H1 (cell line): Measurements from ENCODE around the gene SRI. TPM values are rescaled to one million over a fixed set of nuclear protein-coding genes. Genes with fewer than 3 reads are reported as not detected.

Experiments used
- CTCF ChIA-PET: fragments of 300-600 bp; sonication (Branson Sonifier 250); formaldehyde crosslinking; loops from one replicate; lab custom pipeline; 2021; ENCODE audit not compliant: partially characterized antibody; lab: Charles Lee
- POLR2A ChIA-PET: fragments of 300-600 bp; sonication (Branson Sonifier 250); formaldehyde crosslinking; loops from one replicate; lab custom pipeline; 2021; ENCODE audit warnings: inconsistent platforms; ENCODE audit not compliant: partially characterized antibody; lab: Charles Lee
- DNase-seq, 2 experiments: peaks; one replicate each; pipeline versions ENCODE4 v3.0.0 to v3.0.0-alpha.2; 2010 to 2022; ENCODE audit warnings: low spot score in 2 of 2, low read depth in 1 of 2, mixed read lengths in 1 of 2
- FAIRE-seq: peaks from 2 replicates; lab custom pipeline; 2011; peaks lifted over from hg19 to GRCh38; lab: Jason Lieb, UNC
- H2AFZ ChIP-seq: 2 replicates; pipeline ENCODE4 v1.8.1; 2012; ENCODE audit warnings: low read length, inconsistent platforms
- H2AK5ac ChIP-seq: 2 replicates; pipeline ENCODE4 v1.6.1; 2013; ENCODE audit warnings: low read depth, low read length
- H2BK120ac ChIP-seq: replicated peaks from 2 replicates; pipeline ENCODE3; 2013; ENCODE audit warnings: low read depth, low read length, inconsistent platforms
- H2BK12ac ChIP-seq: 2 replicates; pipeline ENCODE4 v1.6.1; 2013; ENCODE audit warnings: low read depth, low read length
- H2BK15ac ChIP-seq: 2 replicates; pipeline ENCODE4 v1.6.1; 2013; ENCODE audit warnings: low read length
- H2BK20ac ChIP-seq: 2 replicates; pipeline ENCODE4 v1.6.1; 2013; ENCODE audit warnings: low read length
- H2BK5ac ChIP-seq: 2 replicates; pipeline ENCODE4 v1.6.1; 2013; ENCODE audit warnings: low read depth, low read length
- H3K14ac ChIP-seq: 2 replicates; pipeline ENCODE4 v1.6.1; 2013; ENCODE audit warnings: inconsistent platforms; ENCODE audit not compliant: insufficient read length
- H3K18ac ChIP-seq: 2 replicates; pipeline ENCODE4 v1.6.1; 2013; ENCODE audit warnings: low read length; ENCODE audit errors: extremely low read depth
- H3K23ac ChIP-seq: 2 replicates; pipeline ENCODE4 v1.6.1; 2013; ENCODE audit warnings: inconsistent platforms; ENCODE audit not compliant: insufficient read length
- H3K23me2 ChIP-seq: 2 replicates; pipeline ENCODE4 v1.6.1; 2013; ENCODE audit warnings: low read depth, low read length
- H3K27ac ChIP-seq: 2 replicates; pipeline ENCODE4 v1.6.1; 2011; ENCODE audit warnings: low read depth, low read length, inconsistent platforms
- H3K27me3 ChIP-seq, 4 experiments: replicated peaks in 1 of 4; 1 replicate in 1 of 4; 2 replicates in 3 of 4; pipeline versions ENCODE4 v1.6.1 to v1.8.1; 2011 to 2013; ENCODE audit warnings: low read length in 3 of 4, mild to moderate bottlenecking in 3 of 4, inconsistent platforms in 2 of 4, mixed read lengths in 2 of 4, moderate library complexity in 1 of 4; ENCODE audit not compliant: control insufficient read depth in 3 of 4, insufficient read depth in 3 of 4; ENCODE audit errors: extremely low read depth in 1 of 4
- H3K36me3 ChIP-seq, 4 experiments: 2 replicates each; pipeline versions ENCODE4 v1.6.1 to v1.8.1; 2011 to 2013; ENCODE audit warnings: mild to moderate bottlenecking in 4 of 4, low read length in 3 of 4, moderate library complexity in 2 of 4, control low read depth in 1 of 4, inconsistent platforms in 1 of 4; ENCODE audit not compliant: insufficient read depth in 4 of 4, control insufficient read depth in 2 of 4
- H3K4ac ChIP-seq: replicated peaks from 2 replicates; pipeline ENCODE3; 2013; ENCODE audit warnings: low read length, low read depth, mixed read lengths, inconsistent platforms; ENCODE audit not compliant: insufficient read length
- H3K4me1 ChIP-seq, 4 experiments: replicated peaks in 1 of 4; 1 replicate in 1 of 4; 2 replicates in 3 of 4; pipeline versions ENCODE4 v1.6.1 to v1.8.1; 2011 to 2013; ENCODE audit warnings: low read length in 3 of 4, inconsistent platforms in 2 of 4, mixed read lengths in 1 of 4; ENCODE audit not compliant: insufficient read depth in 4 of 4, control insufficient read depth in 3 of 4
- H3K4me2 ChIP-seq, 2 experiments: 2 replicates each; pipeline versions ENCODE4 v1.6.1 to v1.8.1; 2011 to 2013; ENCODE audit warnings: low read depth in 2 of 2, low read length in 2 of 2, control low read depth in 1 of 2, inconsistent platforms in 1 of 2, mild to moderate bottlenecking in 1 of 2; ENCODE audit not compliant: insufficient read depth in 1 of 2
- H3K4me3 ChIP-seq, 4 experiments: fragments of 200-600, 300-600 bp in 1 of 4; sonication (generic), shearing (Covaris generic), sonication (Bioruptor Twin) in 1 of 4; 2 replicates each; pipeline versions ENCODE4 v1.5.1 to v1.8.1; 2011 to 2016; ENCODE audit warnings: low read length in 4 of 4, low read depth in 3 of 4, control low read depth in 2 of 4, inconsistent platforms in 2 of 4, mild to moderate bottlenecking in 2 of 4, mixed read lengths in 1 of 4, moderate library complexity in 1 of 4; ENCODE audit not compliant: insufficient read depth in 2 of 4; ENCODE audit errors: extremely low read depth in 1 of 4
- H3K56ac ChIP-seq: replicated peaks from 2 replicates; pipeline ENCODE3; 2013; ENCODE audit warnings: low read depth, mild to moderate bottlenecking, mixed read lengths, low read length, inconsistent platforms; ENCODE audit not compliant: insufficient read length
- H3K79me1 ChIP-seq: 2 replicates; pipeline ENCODE4 v1.6.1; 2013; ENCODE audit warnings: low read depth, low read length, control low read depth
- H3K79me2 ChIP-seq, 2 experiments: 2 replicates each; pipeline versions ENCODE4 v1.6.1 to v1.8.1; 2012 to 2013; ENCODE audit warnings: low read length in 2 of 2, mild to moderate bottlenecking in 2 of 2, inconsistent platforms in 1 of 2; ENCODE audit not compliant: insufficient read depth in 2 of 2, control insufficient read depth in 1 of 2
- H3K9ac ChIP-seq, 4 experiments: replicated peaks in 1 of 4; 1 replicate in 1 of 4; 2 replicates in 3 of 4; pipeline versions ENCODE4 v1.6.1 to v1.8.1; 2011 to 2013; ENCODE audit warnings: low read depth in 3 of 4, low read length in 3 of 4, control low read depth in 2 of 4, mild to moderate bottlenecking in 2 of 4, moderate library complexity in 2 of 4, inconsistent platforms in 1 of 4; ENCODE audit errors: extremely low read depth in 1 of 4
- H3K9me3 ChIP-seq, 2 experiments: 2 replicates each; pipeline versions ENCODE4 v1.6.1 to v1.8.1; 2012 to 2013; ENCODE audit warnings: mild to moderate bottlenecking in 2 of 2, moderate library complexity in 2 of 2, control low read depth in 1 of 2, inconsistent platforms in 1 of 2, low read depth in 1 of 2, low read length in 1 of 2, mixed read lengths in 1 of 2; ENCODE audit not compliant: insufficient read depth in 2 of 2
- H4K20me1 ChIP-seq, 2 experiments: replicated peaks in 1 of 2; 2 replicates each; pipeline versions ENCODE3 to v1.8.1; 2011 to 2013; ENCODE audit warnings: inconsistent platforms in 2 of 2, low read length in 2 of 2, mild to moderate bottlenecking in 1 of 2; ENCODE audit not compliant: insufficient read depth in 2 of 2, control insufficient read depth in 1 of 2
- H4K5ac ChIP-seq: 2 replicates; pipeline ENCODE4 v1.6.1; 2013; ENCODE audit warnings: low read length, low read depth, mixed read lengths, inconsistent platforms; ENCODE audit not compliant: insufficient read length
- H4K8ac ChIP-seq: 2 replicates; pipeline ENCODE4 v1.8.0; 2013; ENCODE audit warnings: mild to moderate bottlenecking, moderate library complexity, low read length, inconsistent platforms; ENCODE audit not compliant: insufficient read depth; ENCODE audit errors: extremely low read depth
- H4K91ac ChIP-seq: replicated peaks from 2 replicates; pipeline ENCODE3; 2013; ENCODE audit warnings: low read length, mixed read lengths, inconsistent platforms; ENCODE audit not compliant: insufficient read length
- BACH1 ChIP-seq: IDR thresholded peaks from 2 replicates; pipeline ENCODE4 v1.6.1; 2012; ENCODE audit warnings: low read length, improper control_type of control experiment
- BRCA1 ChIP-seq: IDR thresholded peaks from 2 replicates; pipeline ENCODE4 v1.6.1; 2012; ENCODE audit warnings: low read depth, low read length, improper control_type of control experiment
- HDAC6 ChIP-seq: IDR thresholded peaks from one replicate; pipeline ENCODE4 v1.7.1; 2012; ENCODE audit warnings: low read depth, mild to moderate bottlenecking, inconsistent platforms, low read length, moderate library complexity
- POLR2A ChIP-seq, 2 experiments: IDR thresholded peaks; 1 replicate in 1 of 2; 2 replicates in 1 of 2; pipeline ENCODE4 v1.6.1; 2011; ENCODE audit warnings: low read depth in 2 of 2, low read length in 2 of 2, mild to moderate bottlenecking in 2 of 2; ENCODE audit errors: control extremely low read depth in 1 of 2
- RNF2 ChIP-seq: fragments of 200-900, 300-1000 bp; sonication (generic); IDR thresholded peaks from 2 replicates; pipeline ENCODE4 v1.7.1; 2016; ENCODE audit warnings: borderline replicate concordance, low read depth, mild to moderate bottlenecking, antibody characterized with exemption, low read length; ENCODE audit not compliant: poor library complexity, severe bottlenecking; ENCODE audit errors: missing control alignments
- YY1 ChIP-seq: IDR thresholded peaks from 2 replicates; pipeline ENCODE4 v1.6.1; 2011; ENCODE audit warnings: low read depth, mild to moderate bottlenecking, low read length
- WGBS, 2 experiments: shearing (Covaris generic) in 1 of 2; methylation state at CpG; one replicate each; pipeline versions ENCODE4 v1.1.6 to v1.1.7; 2013 to 2015; ENCODE audit warnings: low lambda C conversion rate in 2 of 2, mixed read lengths in 2 of 2, inconsistent platforms in 1 of 2, low coverage in 1 of 2, missing lambda C conversion rate in 1 of 2; ENCODE audit not compliant: insufficient replicate concordance in 2 of 2, insufficient coverage in 1 of 2, insufficient read length in 1 of 2; ENCODE audit errors: extremely low coverage in 1 of 2, missing lambda C conversion rate in 1 of 2; 5-methylcytosine and 5-hydroxymethylcytosine counted together
- polyA plus RNA-seq, 7 experiments: library from polyadenylated mRNA; depleted of rRNA in 3 of 7; stranded (reverse) in 5 of 7; unstranded in 2 of 7; fragments of >200 nt in 5 of 7; fragments of 200-250 nt in 2 of 7; gene quantifications; 1 replicate in 5 of 7; 2 replicates in 1 of 7; 4 replicates in 1 of 7; pipeline versions ENCODE4 v1.2.1 to v1.2.3, GENCODE V29; 2011 to 2013; ENCODE audit warnings: missing spikeins in 2 of 7, mixed read lengths in 2 of 7
- total RNA-seq: library from RNA; stranded (reverse); fragmentation: NEBNext Ultra II Directional; extraction: Animal tissue kit (Norgen Biotek cat#: 25700); gene quantifications from 2 replicates; pipeline ENCODE4 v1.2.1, GENCODE V29; 2021
- TF ChIP-seq, protein P1 (sequence below), 3 experiments: IDR thresholded peaks; 1 replicate in 2 of 3; 2 replicates in 1 of 3; pipeline versions ENCODE4 v1.5.1 to v1.6.1; 2011; ENCODE audit warnings: low read length in 3 of 3, mild to moderate bottlenecking in 3 of 3, inconsistent platforms in 2 of 3, low read depth in 1 of 3, moderate library complexity in 1 of 3; ENCODE audit not compliant: insufficient read depth in 1 of 3; ENCODE audit errors: control extremely low read depth in 1 of 3
- TF ChIP-seq, protein P2 (sequence below): IDR thresholded peaks from 2 replicates; pipeline ENCODE4 v1.6.1; 2011; ENCODE audit warnings: low read length, improper control_type of control experiment

Gene SRI
- total and polyA plus RNA-seq, 2 of the 8 experiments (the other 6 are each of a cell fraction or from before 2014, with no cell fraction given): 118 to 170 TPM

DNA sequence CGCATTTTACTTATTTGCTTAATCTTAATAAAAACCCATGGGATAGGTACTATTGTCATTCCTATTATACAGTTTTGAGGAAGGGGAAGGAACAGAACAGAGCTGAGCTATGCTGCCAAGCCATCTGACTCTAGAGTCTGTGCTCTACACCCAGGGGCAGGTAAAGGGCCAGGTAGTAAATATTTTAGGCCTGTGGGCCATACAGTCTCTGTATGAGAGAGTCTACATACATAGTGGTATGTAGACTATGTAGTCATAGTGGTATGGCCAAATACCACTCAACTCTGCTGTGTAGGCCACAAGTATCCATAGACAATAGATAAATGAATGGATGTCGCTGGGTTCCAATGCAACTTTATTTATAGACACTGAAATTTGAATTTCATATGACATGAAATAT, 3.4 kb upstream of the SRI start:
- H4K91ac ChIP-seq: no peak overlapping the region
- no peaks in the 10 kb centered on the region; the same call in 1 of the 2 replicates for H3K79me1 ChIP-seq
- FAIRE-seq: no peak

More for the DNA sequence above, 3.4 kb upstream of the SRI start:
- no peaks in the 10 kb centered on the region for H3K9me3 ChIP-seq
- H3K27me3 ChIP-seq: no peaks in the 10 kb centered on the region
- no peak overlapping the region for H3K4ac ChIP-seq
- TF ChIP-seq, protein P1, sequence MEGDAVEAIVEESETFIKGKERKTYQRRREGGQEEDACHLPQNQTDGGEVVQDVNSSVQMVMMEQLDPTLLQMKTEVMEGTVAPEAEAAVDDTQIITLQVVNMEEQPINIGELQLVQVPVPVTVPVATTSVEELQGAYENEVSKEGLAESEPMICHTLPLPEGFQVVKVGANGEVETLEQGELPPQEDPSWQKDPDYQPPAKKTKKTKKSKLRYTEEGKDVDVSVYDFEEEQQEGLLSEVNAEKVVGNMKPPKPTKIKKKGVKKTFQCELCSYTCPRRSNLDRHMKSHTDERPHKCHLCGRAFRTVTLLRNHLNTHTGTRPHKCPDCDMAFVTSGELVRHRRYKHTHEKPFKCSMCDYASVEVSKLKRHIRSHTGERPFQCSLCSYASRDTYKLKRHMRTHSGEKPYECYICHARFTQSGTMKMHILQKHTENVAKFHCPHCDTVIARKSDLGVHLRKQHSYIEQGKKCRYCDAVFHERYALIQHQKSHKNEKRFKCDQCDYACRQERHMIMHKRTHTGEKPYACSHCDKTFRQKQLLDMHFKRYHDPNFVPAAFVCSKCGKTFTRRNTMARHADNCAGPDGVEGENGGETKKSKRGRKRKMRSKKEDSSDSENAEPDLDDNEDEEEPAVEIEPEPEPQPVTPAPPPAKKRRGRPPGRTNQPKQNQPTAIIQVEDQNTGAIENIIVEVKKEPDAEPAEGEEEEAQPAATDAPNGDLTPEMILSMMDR (IDR thresholded peaks at IDR 0.05; ENCODE audit: control extremely low read depth in 1 of 3, insufficient read depth in 1 of 3, low read depth in 1 of 3, low read length in 3 of 3): no peak
- TF ChIP-seq HDAC6: no peak
- TF ChIP-seq, protein P2, sequence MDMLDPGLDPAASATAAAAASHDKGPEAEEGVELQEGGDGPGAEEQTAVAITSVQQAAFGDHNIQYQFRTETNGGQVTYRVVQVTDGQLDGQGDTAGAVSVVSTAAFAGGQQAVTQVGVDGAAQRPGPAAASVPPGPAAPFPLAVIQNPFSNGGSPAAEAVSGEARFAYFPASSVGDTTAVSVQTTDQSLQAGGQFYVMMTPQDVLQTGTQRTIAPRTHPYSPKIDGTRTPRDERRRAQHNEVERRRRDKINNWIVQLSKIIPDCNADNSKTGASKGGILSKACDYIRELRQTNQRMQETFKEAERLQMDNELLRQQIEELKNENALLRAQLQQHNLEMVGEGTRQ: no peak
- TF ChIP-seq BACH1: no peak
- no peak for TF ChIP-seq POLR2A (IDR thresholded peaks at IDR 0.05; ENCODE audit: control extremely low read depth in 1 of 2, low read depth in 2 of 2, low read length in 2 of 2)
- no peak for TF ChIP-seq BRCA1
- TF ChIP-seq YY1: no peak
- TF ChIP-seq RNF2: no peak
- H3K4me2 ChIP-seq: no peak overlapping the region
- no peak overlapping the region for H4K5ac ChIP-seq
- no peak overlapping the region for H3K23ac ChIP-seq
- H3K56ac ChIP-seq: no peak overlapping the region
- no peak overlapping the region for H2BK120ac ChIP-seq
- H3K14ac ChIP-seq: no peak overlapping the region
- H3K79me2 ChIP-seq: peaks cover 0 to 11% of the 10 kb centered on the region in 2 experiments; a peak in 2 of 4 replicates
- H2BK12ac ChIP-seq: no peak overlapping the region
- no peak overlapping the region for H4K8ac ChIP-seq
- ChIA-PET POLR2A (no interaction called here), CTCF (no interaction called here)
- H3K9ac ChIP-seq: no peak overlapping the region
- no peaks in the 10 kb centered on the region for H3K36me3 ChIP-seq
- peaks cover 10% of the 10 kb centered on the region for H3K23me2 ChIP-seq
- H4K20me1 ChIP-seq: peaks cover 0 to 1% of the 10 kb centered on the region in 2 experiments
- no peak overlapping the region for H2AK5ac ChIP-seq
- H3K4me1 ChIP-seq: peaks cover 2 to 5% (median 4%) of the 10 kb centered on the region in 4 experiments; a peak in 5 of 7 replicates
- no peak for DNase-seq
- H3K27ac ChIP-seq: no peak overlapping the region
- H2BK20ac ChIP-seq: no peak overlapping the region
- WGBS, 2 experiments: 93% methylated on average over 2 of the region's 2 CpGs; no CpG with 5 or more reads in 1 of the 2 experiments
- no peak overlapping the region for H2BK15ac ChIP-seq
- no peak overlapping the region for H2AFZ ChIP-seq
- no peak overlapping the region for H2BK5ac ChIP-seq
- H3K4me3 ChIP-seq: no peak overlapping the region
- H3K18ac ChIP-seq: no peak overlapping the region
